HG03571 (cell line): ENCODE data around the gene CDRT15.
"Not testable (repeated sequence)": the region's sequence is repeated elsewhere in the genome, so short reads cannot be mapped to it uniquely, and the experiment has no call there.

Experiments used
- ATAC-seq: cut with Tn5 transposase; IDR thresholded peaks from one replicate; pipeline ENCODE4 v1.9.1; 2021; ENCODE audit not compliant: unreplicated experiment

The CDRT15 gene

DNA sequence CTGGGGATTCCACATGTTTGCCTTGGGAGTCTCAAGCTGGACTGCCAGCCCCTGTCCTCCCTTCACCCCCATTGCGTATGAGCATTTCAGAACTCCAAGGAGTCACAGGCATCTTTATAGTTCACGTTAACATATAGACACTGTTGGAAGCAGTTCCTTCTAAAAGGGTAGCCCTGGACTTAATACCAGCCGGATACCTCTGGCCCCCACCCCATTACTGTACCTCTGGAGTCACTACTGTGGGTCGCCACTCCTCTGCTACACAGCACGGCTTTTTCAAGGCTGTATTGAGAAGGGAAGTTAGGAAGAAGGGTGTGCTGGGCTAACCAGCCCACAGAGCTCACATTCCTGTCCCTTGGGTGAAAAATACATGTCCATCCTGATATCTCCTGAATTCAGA is 28.9 kb downstream of the CDRT15 start:
- no peak for ATAC-seq

GRCh38 chr17:14206891-14207290 is 29.8 kb downstream of the CDRT15 start:
- ATAC-seq = no peak

- ATAC-seq = no peak
Measured at GRCh38 chr17:14205992-14206461, 30.6 kb downstream of the CDRT15 start.

DNA sequence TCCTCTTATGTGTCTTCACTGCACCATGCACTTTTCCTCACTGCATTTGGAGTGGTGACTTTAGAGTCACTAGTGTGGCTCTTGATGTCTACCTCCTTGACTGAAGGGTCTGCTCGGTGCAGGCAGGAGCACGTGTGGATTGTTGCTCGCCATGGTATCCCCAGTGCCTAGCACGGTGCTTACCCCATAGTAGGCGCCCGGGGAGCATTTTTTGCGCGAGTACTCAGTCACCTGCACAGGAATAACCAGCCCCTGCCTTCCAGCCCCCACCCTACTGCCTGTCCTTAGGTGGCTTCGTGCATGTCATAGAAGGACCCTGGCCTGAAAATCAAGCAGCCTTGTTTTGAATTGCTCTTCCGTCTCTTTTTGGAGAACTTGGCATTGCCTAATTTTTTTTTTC is 31.3 kb downstream of the CDRT15 start:
- ATAC-seq = no peak

DNA sequence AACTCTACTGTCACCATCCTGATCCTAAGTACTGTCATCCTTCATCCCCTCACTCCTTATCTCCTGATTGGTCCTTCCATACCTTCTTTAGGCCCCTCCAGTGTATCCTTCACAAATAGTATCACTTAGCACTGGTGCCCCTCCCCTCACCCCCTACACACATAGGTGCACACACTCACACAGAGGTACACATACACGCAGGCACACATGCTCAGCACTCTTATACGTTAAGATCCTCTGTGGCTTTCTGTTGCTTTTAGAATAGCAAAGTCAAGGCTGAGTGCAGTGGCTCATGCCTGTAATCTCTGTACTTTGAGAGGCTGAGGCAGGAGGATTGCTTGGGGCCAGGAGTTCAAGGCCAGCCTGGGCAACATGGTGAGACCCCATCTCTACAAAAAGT is 32.1 kb downstream of the CDRT15 start:
- ATAC-seq = no peak

DNA sequence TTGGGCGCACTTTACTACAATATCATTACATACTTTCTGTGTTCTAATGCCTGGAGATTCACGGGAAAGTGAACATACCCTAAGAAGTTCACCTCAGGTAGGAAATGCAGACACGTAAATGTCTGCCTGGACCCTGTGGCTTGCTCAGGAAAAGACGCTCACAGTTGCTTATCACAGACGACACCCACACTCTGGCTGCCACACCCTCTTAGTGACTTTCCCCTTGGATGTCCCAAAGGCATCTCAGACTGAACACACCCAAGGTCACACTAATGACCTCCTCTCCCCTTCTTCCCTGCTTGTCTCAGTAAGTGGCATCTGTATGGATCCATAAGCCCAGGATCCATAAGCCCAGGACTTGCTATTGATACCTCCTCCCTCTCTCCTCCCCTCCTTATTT is 32.6 kb downstream of the CDRT15 start:
- ATAC-seq = no peak

- no peak for ATAC-seq
Measured at GRCh38 chr17:14203388-14203787, 33.3 kb downstream of the CDRT15 start.

GRCh38 chr17:14202388-14203166 is 34.1 kb downstream of the CDRT15 start:
- ATAC-seq = no peak

DNA sequence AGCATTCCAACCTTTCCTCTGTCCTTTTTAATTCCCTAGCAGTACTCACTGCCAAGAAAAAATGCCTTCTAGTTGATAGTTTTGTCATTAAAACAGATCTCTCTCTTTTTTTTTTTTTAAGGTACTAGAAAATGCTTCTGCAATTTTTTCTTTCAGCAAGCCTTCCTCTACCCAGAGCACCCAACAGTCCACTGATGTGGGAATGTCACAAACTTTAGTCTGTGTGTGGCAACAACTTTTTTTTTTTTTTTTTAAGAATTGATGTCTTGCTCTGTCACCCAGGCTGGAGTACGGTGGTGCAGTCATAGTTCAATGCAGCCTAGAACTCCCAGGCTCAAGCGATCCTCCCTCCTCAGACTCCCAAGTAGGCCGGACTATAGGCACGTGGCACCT is 34.7 kb downstream of the CDRT15 start:
- no peak for ATAC-seq

- ATAC-seq = no peak
Measured at GRCh38 chr17:14201021-14201987, 35.4 kb downstream of the CDRT15 start.

DNA sequence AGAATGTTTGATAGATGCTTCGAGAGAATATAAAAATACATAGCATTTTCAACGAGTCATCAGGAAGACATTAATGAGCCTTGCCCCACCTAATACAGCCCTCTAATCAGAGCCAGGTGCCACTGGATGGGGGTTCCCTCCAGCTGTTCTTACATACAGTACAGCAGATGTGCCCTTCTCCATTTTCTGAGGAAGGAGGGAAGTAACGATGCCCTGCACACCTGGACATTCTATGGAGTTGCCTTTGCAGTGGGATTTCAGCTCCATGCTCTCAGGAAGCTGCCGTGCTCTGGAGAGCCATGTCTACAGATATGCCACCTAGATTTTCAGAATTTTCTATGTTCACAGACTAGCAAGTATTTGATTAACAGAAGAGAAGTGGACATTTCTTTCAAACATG is 36.3 kb downstream of the CDRT15 start:
- no peak for ATAC-seq

DNA sequence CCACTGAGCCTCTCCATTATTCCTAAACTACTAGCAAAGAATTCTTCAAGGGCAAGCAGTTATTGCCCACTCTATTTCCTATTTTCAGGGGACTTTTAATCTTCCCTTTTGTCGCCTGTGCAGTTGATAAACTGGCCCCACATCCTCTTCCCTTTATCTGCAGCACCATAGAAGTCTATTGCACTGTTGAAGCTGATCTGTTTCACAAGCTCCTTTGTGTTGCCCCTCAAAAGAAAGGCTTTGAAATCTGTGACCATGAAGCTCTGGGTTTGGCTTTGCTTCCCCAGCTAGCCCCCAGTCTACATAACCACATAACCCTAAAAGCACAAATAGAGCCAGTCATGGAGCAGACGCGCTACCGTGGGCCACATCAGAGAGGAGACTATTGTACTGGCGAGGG is 37.1 kb downstream of the CDRT15 start:
- no peak for ATAC-seq

- ATAC-seq = no peak
Measured at GRCh38 chr17:14198575-14198974, 38.1 kb downstream of the CDRT15 start.

DNA sequence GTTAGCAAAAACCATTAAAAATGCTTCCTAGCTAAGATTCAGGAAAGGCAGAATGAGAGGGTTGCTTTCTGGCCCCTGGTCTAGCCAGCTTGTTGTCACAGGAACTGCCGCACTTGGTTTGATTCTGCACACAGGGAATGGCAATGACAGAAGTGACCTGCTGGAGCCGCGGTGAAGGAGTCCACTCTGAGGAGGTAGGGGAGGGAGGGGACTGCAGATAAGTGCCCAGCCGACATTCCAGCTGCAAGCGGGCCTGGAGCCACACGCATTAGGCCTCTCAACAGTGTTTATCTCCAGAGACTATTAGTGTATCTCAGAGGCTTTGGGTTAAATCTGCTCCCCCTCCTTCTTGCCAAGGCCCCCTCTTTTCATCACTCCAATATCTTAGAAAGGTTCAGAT is 38.6 kb downstream of the CDRT15 start:
- no peak for ATAC-seq

DNA sequence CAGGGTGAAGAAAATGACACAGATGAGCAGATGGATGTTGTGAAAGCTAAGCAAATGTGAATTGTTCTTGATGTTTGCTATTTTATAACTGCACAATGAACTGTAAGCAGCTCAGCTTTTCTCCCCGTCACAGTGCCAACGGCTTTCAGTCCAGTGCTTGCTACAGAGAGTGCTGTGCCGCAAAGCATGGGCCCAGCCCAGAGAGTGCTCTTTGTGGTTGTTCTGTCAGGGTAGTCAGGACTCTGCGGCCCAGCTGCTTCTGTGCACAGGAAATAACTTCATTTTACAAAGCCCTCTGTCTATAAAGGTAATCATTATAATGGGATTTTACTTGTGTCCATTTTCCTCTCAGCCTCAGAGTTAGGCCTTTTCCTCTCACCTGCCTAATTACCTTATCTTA is 39.1 kb downstream of the CDRT15 start:
- ATAC-seq = no peak

GRCh38 chr17:14197057-14197456 is 39.6 kb downstream of the CDRT15 start:
- ATAC-seq = no peak

DNA sequence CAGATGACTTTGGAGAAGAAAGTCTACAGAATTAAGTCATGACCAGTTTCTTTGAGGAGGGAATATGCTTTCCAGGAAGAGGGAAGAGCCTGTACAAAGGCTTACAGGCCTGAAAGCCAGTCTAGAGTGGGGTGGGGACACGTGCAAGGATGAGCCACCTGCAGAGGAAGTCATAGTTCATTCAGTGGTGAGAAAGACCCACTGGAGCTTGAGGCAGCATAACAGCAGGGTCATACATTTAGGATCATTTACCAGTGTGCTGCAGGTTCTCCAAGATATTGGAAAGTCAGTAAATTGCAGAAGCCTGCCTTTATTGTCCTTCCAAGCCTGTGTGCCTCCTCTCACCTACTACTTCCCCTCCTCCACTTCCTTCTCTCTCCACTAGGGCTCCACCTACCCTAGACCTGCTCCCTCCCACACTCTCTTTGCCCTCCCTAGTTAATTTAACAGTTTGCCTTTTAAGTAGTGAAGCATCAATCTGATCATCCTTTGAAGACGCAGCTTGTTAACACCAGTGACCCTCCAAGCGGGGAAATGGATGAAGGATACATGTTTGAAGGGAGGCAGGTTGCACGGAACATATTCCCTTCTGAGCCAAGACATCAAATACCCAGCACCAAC is 40.2 kb downstream of the CDRT15 start:
- no peak for ATAC-seq

DNA sequence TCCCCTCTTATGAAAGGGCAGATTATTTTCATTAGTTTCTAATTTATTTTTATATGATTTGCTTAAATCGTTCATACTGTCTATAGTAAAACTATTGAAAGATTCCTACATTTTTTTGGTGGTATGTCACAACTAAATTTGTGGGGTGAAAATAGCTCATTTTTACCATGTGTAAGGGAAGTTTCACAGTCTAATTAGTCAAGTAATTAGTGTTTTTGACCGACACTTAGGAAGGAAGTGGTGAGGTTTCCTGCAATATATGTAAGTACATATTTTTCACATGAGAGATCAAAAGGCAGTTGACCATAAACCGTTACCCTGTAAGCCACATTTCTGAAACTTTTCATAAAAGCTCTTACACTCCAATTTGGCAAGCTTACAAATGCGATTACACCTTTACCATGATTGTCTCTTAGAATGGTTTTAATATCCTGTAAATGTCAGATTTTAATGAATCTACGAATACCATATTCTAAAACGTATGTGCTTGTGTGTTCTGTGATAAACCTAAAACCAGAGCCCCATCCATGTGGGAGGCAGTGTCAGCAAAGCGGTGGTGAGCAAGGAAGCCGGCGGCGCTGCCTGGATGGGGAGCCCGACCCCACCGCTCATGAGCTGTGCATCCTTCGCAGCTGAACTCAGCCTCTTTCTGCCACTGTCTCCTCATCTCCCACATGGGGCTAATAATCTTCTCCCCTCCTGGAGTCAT is 43.9 kb downstream of the CDRT15 start:
- peak; percentile 74 for ATAC-seq

DNA sequence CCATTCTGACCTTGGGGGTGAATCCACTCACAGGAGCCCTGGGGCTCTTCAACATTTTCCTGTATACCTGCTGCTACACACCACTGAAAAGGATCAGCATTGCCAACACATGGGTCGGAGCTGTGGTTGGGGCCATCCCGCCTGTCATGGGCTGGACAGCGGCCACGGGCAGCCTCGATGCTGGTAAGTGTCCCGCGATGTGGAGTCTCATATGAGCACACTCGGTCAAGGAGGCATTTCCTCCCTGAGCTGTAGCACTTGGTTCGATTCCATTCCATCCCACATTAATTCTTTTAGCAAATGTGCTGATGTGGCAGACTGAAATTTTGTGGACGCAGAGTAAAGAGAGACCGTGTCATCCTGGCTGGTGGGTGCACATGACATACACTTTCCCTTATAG is 44.6 kb downstream of the CDRT15 start:
- not testable (repeated sequence) for ATAC-seq

DNA sequence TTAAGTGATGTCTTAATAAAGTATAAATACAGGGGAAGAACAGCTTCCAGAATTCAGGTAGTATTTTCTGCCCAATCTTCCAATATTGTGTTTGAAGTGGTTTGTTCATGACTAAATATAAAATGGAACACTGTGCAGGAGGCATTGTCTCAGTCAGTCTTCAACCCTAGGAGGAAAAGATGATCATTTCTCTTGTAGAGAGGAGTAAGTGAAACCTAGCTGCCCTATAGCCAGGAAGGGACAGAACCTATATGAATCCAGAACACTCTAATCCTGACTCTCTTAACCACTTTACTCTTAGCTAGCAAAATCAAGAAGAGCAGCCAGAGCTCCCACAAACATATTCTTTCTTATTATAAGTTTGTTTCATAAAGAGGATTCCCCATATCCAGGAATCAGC is 45.2 kb downstream of the CDRT15 start:
- ATAC-seq = not testable (repeated sequence)

DNA sequence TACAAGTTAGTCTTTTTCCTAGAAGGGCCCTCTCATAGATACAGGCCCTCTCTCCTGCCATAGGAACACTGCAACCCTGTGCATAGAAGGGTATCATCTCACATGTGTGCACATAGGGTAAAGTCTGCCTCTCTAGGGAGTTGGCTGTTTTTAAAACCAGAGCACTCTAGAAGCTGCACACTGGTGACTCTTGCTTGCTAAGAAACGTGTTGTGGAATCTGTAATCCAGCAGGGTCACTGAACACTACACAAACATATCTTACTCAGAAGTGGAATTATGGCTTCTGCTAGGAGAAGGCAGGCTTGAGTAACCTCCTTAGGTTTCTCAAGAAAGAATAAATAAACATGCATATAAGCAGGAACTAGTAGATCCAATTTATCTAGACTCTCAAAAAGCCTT is 45.9 kb downstream of the CDRT15 start:
- ATAC-seq = not testable (repeated sequence)
